HepG2 (cell line): Measurements from ENCODE around the gene SLC26A3. TPM values are rescaled to one million over a fixed set of nuclear protein-coding genes. Genes with fewer than 3 reads are reported as not detected.
A peak's percentile ranks its signal among the peaks of the same experiment; 100 is the strongest.

Experiments
- CCDC6 ChIP-seq: sonication (generic); formaldehyde crosslinking; IDR thresholded peaks from 2 replicates; pipeline ENCODE4 v1.8.1; 2022; ENCODE audit warnings: mild to moderate bottlenecking, missing genetic modification reagents, moderate library complexity
- CREB1 ChIP-seq, 2 experiments: fragments of 450-650 bp in 1 of 2; IDR thresholded peaks; 2 replicates each; pipeline ENCODE4 v1.6.1; 2016 to 2017; ENCODE audit warnings: control low read depth in 1 of 2, mild to moderate bottlenecking in 1 of 2, missing compliant biosample characterization in 1 of 2, missing genetic modification characterization in 1 of 2
- FOXO1 ChIP-seq: sonication (generic); formaldehyde crosslinking; IDR thresholded peaks from 2 replicates; pipeline ENCODE4 v1.4.0; 2020; ENCODE audit warnings: missing genetic modification reagents
- GFI1 ChIP-seq: sonication (generic); formaldehyde crosslinking; IDR thresholded peaks from 2 replicates; pipeline ENCODE4 v1.5.0; 2020; ENCODE audit warnings: missing genetic modification reagents, mild to moderate bottlenecking, borderline replicate concordance
- KDM3A ChIP-seq: IDR thresholded peaks from 2 replicates; pipeline ENCODE4 v1.6.1; 2018; ENCODE audit warnings: low read depth, missing compliant biosample characterization
- LCORL ChIP-seq, 2 experiments: fragments of 450-650 bp in 1 of 2; sonication (generic) in 1 of 2; formaldehyde crosslinking in 1 of 2; IDR thresholded peaks; 2 replicates each; pipeline versions ENCODE4 v1.5.0 to v1.6.1; 2017 to 2020; ENCODE audit warnings: antibody characterized with exemption in 1 of 2, missing genetic modification reagents in 1 of 2
- MTA1 ChIP-seq: sonication (generic); formaldehyde crosslinking; IDR thresholded peaks from 2 replicates; pipeline ENCODE4 v1.4.0; 2020; ENCODE audit warnings: missing genetic modification reagents, mild to moderate bottlenecking, borderline replicate concordance
- NFYB ChIP-seq: sonication (generic); formaldehyde crosslinking; IDR thresholded peaks from 2 replicates; pipeline ENCODE4 v1.4.0; 2020; ENCODE audit warnings: missing genetic modification reagents
- RBM39 ChIP-seq: fragments of 200-400 bp; formaldehyde crosslinking; IDR thresholded peaks from one replicate; pipeline ENCODE4 v1.6.1; 2018; ENCODE audit warnings: antibody characterized with exemption, mild to moderate bottlenecking, low read depth, low read length; ENCODE audit not compliant: poor library complexity, severe bottlenecking
- TBP ChIP-seq: sonication (generic); formaldehyde crosslinking; IDR thresholded peaks from 2 replicates; pipeline ENCODE4 v1.5.0; 2020; ENCODE audit warnings: missing genetic modification reagents
- THAP11 ChIP-seq: IDR thresholded peaks from 2 replicates; pipeline ENCODE4 v1.6.1; 2016; ENCODE audit warnings: missing biosample characterization, missing genetic modification reagents
- U2AF1 ChIP-seq: fragments of 200-400 bp; formaldehyde crosslinking; optimal IDR thresholded peaks from 2 replicates; pipeline ENCODE3; 2017; ENCODE audit warnings: mild to moderate bottlenecking, low read depth, low read length
- ZBTB21 ChIP-seq: sonication (generic); formaldehyde crosslinking; IDR thresholded peaks from 2 replicates; pipeline ENCODE4 v1.4.0; 2020; ENCODE audit warnings: missing genetic modification reagents
- ZFP1 ChIP-seq: IDR thresholded peaks from 2 replicates; pipeline ENCODE4 v1.6.1; 2016
- ZFP90 ChIP-seq: sonication (generic); formaldehyde crosslinking; IDR thresholded peaks from 2 replicates; pipeline ENCODE4 v1.8.0; 2022; ENCODE audit warnings: missing genetic modification reagents, mild to moderate bottlenecking, inconsistent platforms, borderline replicate concordance
- ZNF253 ChIP-seq: sonication (generic); formaldehyde crosslinking; IDR thresholded peaks from 2 replicates; pipeline ENCODE4 v1.8.0; 2022; ENCODE audit warnings: mild to moderate bottlenecking, missing genetic modification reagents, borderline replicate concordance
- ZNF589 ChIP-seq: sonication (generic); formaldehyde crosslinking; conservative IDR thresholded peaks from 2 replicates; pipeline ENCODE4 v1.8.0; 2022; ENCODE audit warnings: mild to moderate bottlenecking, moderate library complexity, missing genetic modification reagents
- polyA plus RNA-seq, 8 experiments: library from polyadenylated mRNA; depleted of rRNA in 3 of 8; stranded (reverse) in 7 of 8; unstranded in 1 of 8; fragments of >200 nt; fragmentation: Illumina TruSeq in 4 of 8; extraction: Trizol in 4 of 8; gene quantifications; 2 replicates each; pipeline versions ENCODE4 v1.2.1 to v1.2.3, GENCODE V29; 2011 to 2016; ENCODE audit warnings: low read depth in 4 of 8, missing spikeins in 1 of 8, mixed read lengths in 1 of 8; ENCODE audit not compliant: insufficient read depth in 1 of 8
- total RNA-seq, 5 experiments: library from RNA; depleted of rRNA; stranded (reverse); fragments of >200 nt; fragmentation: Illumina TruSeq; extraction: Trizol; gene quantifications; 2 replicates each; pipeline ENCODE4 v1.2.3, GENCODE V29; 2016; ENCODE audit warnings: low read depth in 1 of 5
- TF ChIP-seq, protein P1 (sequence below): sonication (generic); formaldehyde crosslinking; IDR thresholded peaks from 2 replicates; pipeline ENCODE4 v1.5.1; 2020; ENCODE audit warnings: missing genetic modification reagents, mild to moderate bottlenecking, borderline replicate concordance
- TF ChIP-seq, protein P2 (sequence below): IDR thresholded peaks from 2 replicates; pipeline ENCODE4 v1.6.1; 2016
- TF ChIP-seq, protein P3 (sequence below): sonication (generic); formaldehyde crosslinking; IDR thresholded peaks from 2 replicates; pipeline ENCODE4 v1.4.0; 2020; ENCODE audit warnings: missing genetic modification reagents
- TF ChIP-seq, protein P4 (sequence below): IDR thresholded peaks from 2 replicates; pipeline ENCODE4 v1.4.0; 2020; ENCODE audit warnings: mild to moderate bottlenecking, missing genetic modification reagents

The SLC26A3 gene
- total and polyA plus RNA-seq, 2 of the 13 experiments (the other 11 are each of a cell fraction or from before 2014, with no cell fraction given) = 0.11 to 0.30 TPM

DNA sequence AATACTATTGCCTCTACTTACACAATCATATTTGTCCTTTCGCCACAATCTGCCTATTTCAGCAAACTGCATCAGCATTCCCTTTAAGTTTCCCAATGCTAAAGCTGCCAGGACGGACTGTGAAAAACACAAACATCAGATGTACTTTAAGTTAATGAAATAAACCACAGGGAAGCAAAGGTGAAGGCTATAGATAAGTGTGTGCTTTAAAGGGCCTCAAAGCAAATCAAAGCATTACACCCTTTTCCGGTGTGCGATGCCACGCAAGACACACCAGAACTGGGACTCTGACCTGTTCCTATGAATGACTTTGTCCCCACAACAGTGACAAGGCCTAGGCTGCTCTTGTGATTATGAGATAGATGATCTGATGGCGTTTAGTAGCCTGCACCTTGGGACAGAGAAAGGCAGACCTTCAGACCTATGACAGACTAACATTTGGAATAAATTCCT lies 23.4 kb downstream of the SLC26A3 start (continued):
- TF ChIP-seq, protein P1, sequence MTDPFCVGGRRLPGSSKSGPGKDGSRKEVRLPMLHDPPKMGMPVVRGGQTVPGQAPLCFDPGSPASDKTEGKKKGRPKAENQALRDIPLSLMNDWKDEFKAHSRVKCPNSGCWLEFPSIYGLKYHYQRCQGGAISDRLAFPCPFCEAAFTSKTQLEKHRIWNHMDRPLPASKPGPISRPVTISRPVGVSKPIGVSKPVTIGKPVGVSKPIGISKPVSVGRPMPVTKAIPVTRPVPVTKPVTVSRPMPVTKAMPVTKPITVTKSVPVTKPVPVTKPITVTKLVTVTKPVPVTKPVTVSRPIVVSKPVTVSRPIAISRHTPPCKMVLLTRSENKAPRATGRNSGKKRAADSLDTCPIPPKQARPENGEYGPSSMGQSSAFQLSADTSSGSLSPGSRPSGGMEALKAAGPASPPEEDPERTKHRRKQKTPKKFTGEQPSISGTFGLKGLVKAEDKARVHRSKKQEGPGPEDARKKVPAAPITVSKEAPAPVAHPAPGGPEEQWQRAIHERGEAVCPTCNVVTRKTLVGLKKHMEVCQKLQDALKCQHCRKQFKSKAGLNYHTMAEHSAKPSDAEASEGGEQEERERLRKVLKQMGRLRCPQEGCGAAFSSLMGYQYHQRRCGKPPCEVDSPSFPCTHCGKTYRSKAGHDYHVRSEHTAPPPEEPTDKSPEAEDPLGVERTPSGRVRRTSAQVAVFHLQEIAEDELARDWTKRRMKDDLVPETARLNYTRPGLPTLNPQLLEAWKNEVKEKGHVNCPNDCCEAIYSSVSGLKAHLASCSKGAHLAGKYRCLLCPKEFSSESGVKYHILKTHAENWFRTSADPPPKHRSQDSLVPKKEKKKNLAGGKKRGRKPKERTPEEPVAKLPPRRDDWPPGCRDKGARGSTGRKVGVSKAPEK = no peak
- TF ChIP-seq KDM3A (peak; percentile 61; the same call in 1 of the 2 replicates), FOXO1 (peak; percentile 96), NFYB (CRISPR knock-in tag) (no peak), TBP (CRISPR knock-in tag) (no peak), CREB1 (IDR thresholded peaks at IDR 0.05) (peak; percentile 39; the same call in 1 of the 2 replicates), CREB1 (CRISPR knock-in tag; IDR thresholded peaks at IDR 0.05) (peak; percentile 87), ZNF589 (CRISPR knock-in tag) (peak; percentile 69; the same call in 1 of the 2 replicates), U2AF1 (no peak), THAP11 (CRISPR knock-in tag) (peak; percentile 81), ZNF253 (CRISPR knock-in tag) (no peak), ZFP90 (no peak), CCDC6 (CRISPR knock-in tag) (peak; percentile 75; the same call in 1 of the 2 replicates), MTA1 (peak; percentile 40; the same call in 1 of the 2 replicates), ZFP1 (CRISPR knock-in tag) (peak; percentile 80), ZBTB21 (peak; percentile 75; the same call in 1 of the 2 replicates), GFI1 (CRISPR knock-in tag) (peak; percentile 99), RBM39 (no peak), LCORL (IDR thresholded peaks at IDR 0.05) (no peak), LCORL (CRISPR knock-in tag; IDR thresholded peaks at IDR 0.05) (peak; percentile 84)
- TF ChIP-seq, protein P2, sequence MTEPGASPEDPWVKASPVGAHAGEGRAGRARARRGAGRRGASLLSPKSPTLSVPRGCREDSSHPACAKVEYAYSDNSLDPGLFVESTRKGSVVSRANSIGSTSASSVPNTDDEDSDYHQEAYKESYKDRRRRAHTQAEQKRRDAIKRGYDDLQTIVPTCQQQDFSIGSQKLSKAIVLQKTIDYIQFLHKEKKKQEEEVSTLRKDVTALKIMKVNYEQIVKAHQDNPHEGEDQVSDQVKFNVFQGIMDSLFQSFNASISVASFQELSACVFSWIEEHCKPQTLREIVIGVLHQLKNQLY (CRISPR knock-in tag) = peak; percentile 87
- TF ChIP-seq, protein P3, sequence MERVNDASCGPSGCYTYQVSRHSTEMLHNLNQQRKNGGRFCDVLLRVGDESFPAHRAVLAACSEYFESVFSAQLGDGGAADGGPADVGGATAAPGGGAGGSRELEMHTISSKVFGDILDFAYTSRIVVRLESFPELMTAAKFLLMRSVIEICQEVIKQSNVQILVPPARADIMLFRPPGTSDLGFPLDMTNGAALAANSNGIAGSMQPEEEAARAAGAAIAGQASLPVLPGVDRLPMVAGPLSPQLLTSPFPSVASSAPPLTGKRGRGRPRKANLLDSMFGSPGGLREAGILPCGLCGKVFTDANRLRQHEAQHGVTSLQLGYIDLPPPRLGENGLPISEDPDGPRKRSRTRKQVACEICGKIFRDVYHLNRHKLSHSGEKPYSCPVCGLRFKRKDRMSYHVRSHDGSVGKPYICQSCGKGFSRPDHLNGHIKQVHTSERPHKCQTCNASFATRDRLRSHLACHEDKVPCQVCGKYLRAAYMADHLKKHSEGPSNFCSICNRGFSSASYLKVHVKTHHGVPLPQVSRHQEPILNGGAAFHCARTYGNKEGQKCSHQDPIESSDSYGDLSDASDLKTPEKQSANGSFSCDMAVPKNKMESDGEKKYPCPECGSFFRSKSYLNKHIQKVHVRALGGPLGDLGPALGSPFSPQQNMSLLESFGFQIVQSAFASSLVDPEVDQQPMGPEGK = peak; percentile 64
- TF ChIP-seq, protein P4, sequence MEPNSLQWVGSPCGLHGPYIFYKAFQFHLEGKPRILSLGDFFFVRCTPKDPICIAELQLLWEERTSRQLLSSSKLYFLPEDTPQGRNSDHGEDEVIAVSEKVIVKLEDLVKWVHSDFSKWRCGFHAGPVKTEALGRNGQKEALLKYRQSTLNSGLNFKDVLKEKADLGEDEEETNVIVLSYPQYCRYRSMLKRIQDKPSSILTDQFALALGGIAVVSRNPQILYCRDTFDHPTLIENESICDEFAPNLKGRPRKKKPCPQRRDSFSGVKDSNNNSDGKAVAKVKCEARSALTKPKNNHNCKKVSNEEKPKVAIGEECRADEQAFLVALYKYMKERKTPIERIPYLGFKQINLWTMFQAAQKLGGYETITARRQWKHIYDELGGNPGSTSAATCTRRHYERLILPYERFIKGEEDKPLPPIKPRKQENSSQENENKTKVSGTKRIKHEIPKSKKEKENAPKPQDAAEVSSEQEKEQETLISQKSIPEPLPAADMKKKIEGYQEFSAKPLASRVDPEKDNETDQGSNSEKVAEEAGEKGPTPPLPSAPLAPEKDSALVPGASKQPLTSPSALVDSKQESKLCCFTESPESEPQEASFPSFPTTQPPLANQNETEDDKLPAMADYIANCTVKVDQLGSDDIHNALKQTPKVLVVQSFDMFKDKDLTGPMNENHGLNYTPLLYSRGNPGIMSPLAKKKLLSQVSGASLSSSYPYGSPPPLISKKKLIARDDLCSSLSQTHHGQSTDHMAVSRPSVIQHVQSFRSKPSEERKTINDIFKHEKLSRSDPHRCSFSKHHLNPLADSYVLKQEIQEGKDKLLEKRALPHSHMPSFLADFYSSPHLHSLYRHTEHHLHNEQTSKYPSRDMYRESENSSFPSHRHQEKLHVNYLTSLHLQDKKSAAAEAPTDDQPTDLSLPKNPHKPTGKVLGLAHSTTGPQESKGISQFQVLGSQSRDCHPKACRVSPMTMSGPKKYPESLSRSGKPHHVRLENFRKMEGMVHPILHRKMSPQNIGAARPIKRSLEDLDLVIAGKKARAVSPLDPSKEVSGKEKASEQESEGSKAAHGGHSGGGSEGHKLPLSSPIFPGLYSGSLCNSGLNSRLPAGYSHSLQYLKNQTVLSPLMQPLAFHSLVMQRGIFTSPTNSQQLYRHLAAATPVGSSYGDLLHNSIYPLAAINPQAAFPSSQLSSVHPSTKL (CRISPR knock-in tag) = peak; percentile 99
